ENCODE measurements around the gene RYR3. TPM values are rescaled to one million over a fixed set of nuclear protein-coding genes. Genes with fewer than 3 reads are reported as not detected.

Gene RYR3
- total RNA-seq, 2 experiments from 2014 or later: not detected

GRCh38 chr15:33778852-33779251 lies 468.1 kb downstream of the RYR3 start:
- Mint-ChIP-seq H3K4me1 (ENCODE audit: low read depth) (no peaks in the 10 kb centered on the region), H3K4me3 (no peak overlapping the region), H3K9me3 (no peaks in the 10 kb centered on the region), H3K27ac (no peak overlapping the region), H3K27me3 (peaks cover 6% of the 10 kb centered on the region), H3K36me3 (ENCODE audit: low read depth) (no peaks in the 10 kb centered on the region)
- intact Hi-C loops (cut with micrococcal nuclease): loop anchor here (10.0 kb wide), 1 partner anchor 64 kb away; no protein-coding TSS in a partner anchor
- ATAC-seq (no peak), DNase-seq (no peak)
- POLR2A ChIA-PET: no interaction called here
- CTCF ChIA-PET: no interaction called here
- TF ChIP-seq, protein P1, sequence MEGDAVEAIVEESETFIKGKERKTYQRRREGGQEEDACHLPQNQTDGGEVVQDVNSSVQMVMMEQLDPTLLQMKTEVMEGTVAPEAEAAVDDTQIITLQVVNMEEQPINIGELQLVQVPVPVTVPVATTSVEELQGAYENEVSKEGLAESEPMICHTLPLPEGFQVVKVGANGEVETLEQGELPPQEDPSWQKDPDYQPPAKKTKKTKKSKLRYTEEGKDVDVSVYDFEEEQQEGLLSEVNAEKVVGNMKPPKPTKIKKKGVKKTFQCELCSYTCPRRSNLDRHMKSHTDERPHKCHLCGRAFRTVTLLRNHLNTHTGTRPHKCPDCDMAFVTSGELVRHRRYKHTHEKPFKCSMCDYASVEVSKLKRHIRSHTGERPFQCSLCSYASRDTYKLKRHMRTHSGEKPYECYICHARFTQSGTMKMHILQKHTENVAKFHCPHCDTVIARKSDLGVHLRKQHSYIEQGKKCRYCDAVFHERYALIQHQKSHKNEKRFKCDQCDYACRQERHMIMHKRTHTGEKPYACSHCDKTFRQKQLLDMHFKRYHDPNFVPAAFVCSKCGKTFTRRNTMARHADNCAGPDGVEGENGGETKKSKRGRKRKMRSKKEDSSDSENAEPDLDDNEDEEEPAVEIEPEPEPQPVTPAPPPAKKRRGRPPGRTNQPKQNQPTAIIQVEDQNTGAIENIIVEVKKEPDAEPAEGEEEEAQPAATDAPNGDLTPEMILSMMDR (IDR thresholded peaks at IDR 0.05): no peak

DNA sequence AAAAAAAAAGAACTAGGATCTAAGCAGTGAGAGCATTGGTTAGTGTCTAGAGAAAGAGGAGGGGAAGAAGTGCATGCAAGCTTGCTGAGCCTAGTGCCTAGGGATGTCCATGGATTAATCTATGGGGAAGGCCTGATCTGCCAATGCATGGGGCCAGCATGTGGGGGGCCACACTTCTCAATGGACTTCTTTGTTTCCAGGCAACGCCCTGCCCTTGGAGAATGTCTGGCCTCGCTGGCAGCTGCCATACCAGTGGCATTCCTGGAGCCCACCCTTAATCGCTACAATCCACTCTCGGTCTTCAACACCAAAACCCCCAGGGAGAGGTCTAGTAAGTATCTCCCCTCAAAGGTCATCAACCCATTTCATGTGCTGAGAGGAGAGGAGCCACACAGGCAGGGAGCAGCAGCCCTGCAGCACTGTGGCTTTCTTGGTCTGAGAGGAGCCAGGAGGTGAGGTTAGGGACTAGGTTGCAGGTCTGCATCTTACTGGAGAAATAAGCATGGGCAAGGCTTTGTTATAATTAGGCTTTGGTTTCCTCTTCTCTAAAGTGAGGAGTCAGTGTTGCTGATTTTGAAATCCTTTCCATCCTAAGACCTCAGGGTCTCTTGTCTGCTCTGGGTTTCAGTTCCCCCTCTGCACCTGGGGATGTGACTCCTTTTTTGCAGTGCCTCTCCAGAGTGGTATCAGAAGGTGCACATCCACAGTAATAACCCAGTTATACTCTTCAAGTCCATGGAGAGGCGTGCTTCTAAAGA lies 469.4 kb downstream of the RYR3 start:
- TF ChIP-seq, protein P1 (IDR thresholded peaks at IDR 0.05): no peak
- no peak overlapping the region for H3K27ac Mint-ChIP-seq
- DNase-seq (no peak), ATAC-seq (no peak)
- no peaks in the 10 kb centered on the region for H3K9me3 Mint-ChIP-seq
- no peaks in the 10 kb centered on the region for H3K36me3 Mint-ChIP-seq (ENCODE audit: low read depth)
- H3K4me3 Mint-ChIP-seq: no peak overlapping the region
- ChIA-PET CTCF (no interaction called here), POLR2A (no interaction called here)
- intact Hi-C loops (cut with micrococcal nuclease): no loop called here
- H3K27me3 Mint-ChIP-seq: peaks cover 6% of the 10 kb centered on the region
- no peaks in the 10 kb centered on the region for H3K4me1 Mint-ChIP-seq (ENCODE audit: low read depth)

DNA sequence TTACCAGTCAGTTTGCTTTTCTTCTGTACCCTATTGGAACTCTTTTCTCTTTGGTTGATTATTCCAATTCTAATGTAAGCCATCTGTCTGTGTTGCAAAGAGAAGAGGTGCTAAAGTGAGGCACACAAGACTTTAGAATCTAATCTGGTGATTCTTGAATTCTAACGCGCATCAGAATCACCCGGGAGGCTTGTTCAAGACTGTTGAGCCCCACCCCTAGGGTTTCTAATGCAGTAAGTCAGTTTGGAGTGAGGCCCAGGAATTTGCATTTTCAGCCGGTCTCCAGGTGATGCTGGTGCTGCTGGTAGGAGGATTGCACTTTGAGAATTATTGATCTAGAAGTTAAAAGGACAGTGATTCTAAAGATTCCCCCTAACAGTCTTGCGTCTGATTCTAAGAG lies 472.2 kb downstream of the RYR3 start:
- Mint-ChIP-seq H3K4me1 (ENCODE audit: low read depth) (no peaks in the 10 kb centered on the region), H3K36me3 (ENCODE audit: low read depth) (no peaks in the 10 kb centered on the region), H3K9me3 (no peaks in the 10 kb centered on the region), H3K4me3 (no peak overlapping the region), H3K27me3 (peaks cover 6% of the 10 kb centered on the region), H3K27ac (no peak overlapping the region)
- DNase-seq (no peak), ATAC-seq (no peak)
- TF ChIP-seq, protein P1 (IDR thresholded peaks at IDR 0.05): no peak
- POLR2A ChIA-PET: no interaction called here
- CTCF ChIA-PET: no interaction called here
- intact Hi-C loops (cut with micrococcal nuclease): no loop called here

- POLR2A ChIA-PET: no interaction called here
- DNase-seq: no peak
- Mint-ChIP-seq H3K9me3 (no peaks in the 10 kb centered on the region), H3K27me3 (peaks cover 3% of the 10 kb centered on the region), H3K36me3 (ENCODE audit: low read depth) (no peaks in the 10 kb centered on the region), H3K4me1 (ENCODE audit: low read depth) (peaks cover 4% of the 10 kb centered on the region), H3K27ac (no peak overlapping the region), H3K4me3 (no peak overlapping the region)
- CTCF ChIA-PET: no interaction called here
- intact Hi-C loops (cut with micrococcal nuclease): no loop called here
- TF ChIP-seq, protein P1 (IDR thresholded peaks at IDR 0.05): no peak
- ATAC-seq: no peak
These were observed 474.6 kb downstream of the RYR3 start for GRCh38 chr15:33785366-33785765.

DNA sequence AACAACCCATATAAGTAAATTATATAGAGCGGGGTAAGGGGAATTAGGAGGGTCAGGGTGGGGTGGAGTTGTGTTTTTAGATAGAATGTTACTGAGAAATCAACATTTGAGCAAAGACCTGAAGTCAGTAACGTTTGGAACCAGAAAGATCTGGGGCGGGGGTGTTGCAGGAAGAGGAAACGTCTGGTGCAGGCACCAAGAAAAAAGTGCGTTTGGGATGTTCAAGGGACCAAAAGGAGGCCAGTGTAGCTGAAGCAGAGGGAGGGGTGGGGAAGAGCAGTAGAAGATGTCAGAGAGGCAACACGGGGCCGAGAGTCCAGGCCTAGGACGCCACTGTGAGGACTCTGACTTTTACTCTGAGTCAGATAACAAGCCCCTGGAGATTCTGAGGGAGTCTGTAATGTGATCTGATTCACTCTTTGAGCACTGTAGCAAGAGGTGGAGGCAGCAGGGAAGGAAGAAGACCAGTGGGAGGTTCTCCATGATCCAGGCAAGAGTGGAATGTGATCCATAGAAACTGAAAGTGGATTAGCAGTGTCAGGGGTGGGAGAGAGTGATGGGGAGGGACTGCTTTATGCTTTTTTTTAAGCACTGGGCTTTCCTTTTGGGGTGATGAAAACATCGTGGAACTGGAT lies 478.3 kb downstream of the RYR3 start:
- ATAC-seq (no peak), DNase-seq (no peak)
- Mint-ChIP-seq H3K27ac (no peak overlapping the region), H3K27me3 (peaks cover 3% of the 10 kb centered on the region), H3K9me3 (no peaks in the 10 kb centered on the region), H3K36me3 (ENCODE audit: low read depth) (no peaks in the 10 kb centered on the region), H3K4me3 (no peak overlapping the region), H3K4me1 (ENCODE audit: low read depth) (peaks cover 4% of the 10 kb centered on the region)
- ChIA-PET CTCF (no interaction called here), POLR2A (no interaction called here)
- TF ChIP-seq, protein P1 (IDR thresholded peaks at IDR 0.05): no peak
- intact Hi-C loops (cut with micrococcal nuclease): no loop called here
